K562 (cell line): Measurements from ENCODE around the gene C6orf62.

Experiments
- CTCF ChIP-seq, 3 experiments: IDR thresholded peaks in 2 of 3; conservative IDR thresholded peaks in 1 of 3; 2 replicates each; pipeline ENCODE4 v1.5.1; 2011 to 2012; ENCODE audit warnings: low read length in 3 of 3, mild to moderate bottlenecking in 3 of 3, control low read depth in 2 of 3, improper control_type of control experiment in 1 of 3, inconsistent platforms in 1 of 3, low read depth in 1 of 3, mixed read lengths in 1 of 3, moderate library complexity in 1 of 3; ENCODE audit not compliant: insufficient read depth in 2 of 3
- EP300 ChIP-seq: IDR thresholded peaks from 2 replicates; pipeline ENCODE4 v1.6.1; 2012; ENCODE audit warnings: low read length, improper control_type of control experiment

DNA sequence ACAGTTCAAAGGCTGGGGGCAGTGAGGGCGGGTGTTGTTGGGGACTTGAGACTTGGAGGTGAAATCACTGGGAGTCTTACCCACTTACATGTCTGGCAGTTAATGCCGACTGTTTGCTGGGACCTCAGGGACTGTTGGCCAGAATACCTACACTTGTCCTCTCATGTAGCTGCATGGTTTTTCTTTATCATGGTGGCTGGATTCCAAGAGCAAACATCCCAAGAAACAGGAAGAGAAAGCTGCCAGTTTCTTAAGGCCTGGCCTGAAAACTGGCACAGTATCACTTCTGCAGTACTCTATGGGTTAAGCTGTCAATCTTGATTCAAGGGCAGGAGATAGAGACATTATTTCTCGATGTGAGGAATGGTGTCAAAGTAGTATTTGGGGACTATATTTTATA lies 19.8 kb upstream of the C6orf62 start:
- TF ChIP-seq CTCF (IDR thresholded peaks at IDR 0.05 in 2 of 3, conservative IDR thresholded peaks at IDR 0.05 in 1 of 3; ENCODE audit: insufficient read depth in 2 of 3, low read depth in 1 of 3, low read length in 3 of 3) (no peak), EP300 (no peak)
